Measurements from ENCODE around the gene TMEFF1.

TMEFF1 gene

DNA sequence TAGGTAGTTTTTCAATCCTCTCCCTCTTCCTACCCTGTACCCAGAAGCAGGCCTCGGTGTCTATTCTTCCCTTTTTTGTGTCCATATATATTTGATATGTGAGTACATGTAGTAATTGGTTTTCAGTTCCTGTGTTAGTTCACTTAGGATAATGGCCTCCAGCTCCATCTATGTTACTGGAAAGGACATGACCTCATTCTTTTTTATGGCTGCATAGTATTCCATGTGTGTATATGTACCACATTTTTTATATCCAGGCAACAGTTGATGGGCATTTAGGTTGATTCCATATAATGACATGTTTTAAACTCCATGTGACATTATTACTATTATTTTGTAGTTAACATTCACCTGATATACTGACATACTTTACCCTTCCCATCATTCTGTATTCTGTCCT lies 154.0 kb downstream of the TMEFF1 start:
- no peak for DNase-seq

Data from GDM1 (cell line).